GM23338 (cell line): Measurements from ENCODE around the gene RGS3. TPM values are rescaled to one million over a fixed set of nuclear protein-coding genes. Genes with fewer than 3 reads are reported as not detected.
A peak's percentile ranks its signal among the peaks of the same experiment; 100 is the strongest.

Experiments used
- ATAC-seq: fragments of 200-7000 bp; cut with Tn5 transposase; 3 replicates; pipeline ENCODE4 v1.9.1; 2020
- DNase-seq: peaks from one replicate; pipeline ENCODE4 v3.0.0-alpha.2; 2015; ENCODE audit warnings: low spot score
- H2AFZ ChIP-seq: fragments of 200-600 bp; sonication (generic); 2 replicates; pipeline ENCODE4 v1.8.0; 2016; ENCODE audit warnings: antibody characterized with exemption, mild to moderate bottlenecking, moderate library complexity
- H3F3A ChIP-seq: fragments of 200-600 bp; sonication (generic); replicated peaks from 2 replicates; pipeline ENCODE4 v1.8.0; 2017; ENCODE audit warnings: antibody characterized with exemption, mixed run types, low read depth
- H3K27ac ChIP-seq: fragments of 200-600 bp; sonication (generic); 2 replicates; pipeline ENCODE4 v1.6.1; 2016; ENCODE audit warnings: low read depth
- H3K27me3 ChIP-seq: fragments of 200-600 bp; sonication (generic); 2 replicates; pipeline ENCODE4 v1.8.0; 2016; ENCODE audit warnings: mild to moderate bottlenecking, mixed run types, moderate library complexity; ENCODE audit not compliant: insufficient read depth
- H3K36me3 ChIP-seq: fragments of 200-600 bp; sonication (generic); 2 replicates; pipeline ENCODE4 v1.8.0; 2016; ENCODE audit warnings: mild to moderate bottlenecking; ENCODE audit not compliant: insufficient read depth
- H3K4me1 ChIP-seq: fragments of 200-600 bp; sonication (generic); 2 replicates; pipeline ENCODE4 v1.8.0; 2016; ENCODE audit warnings: mild to moderate bottlenecking, moderate library complexity; ENCODE audit not compliant: insufficient read depth
- H3K4me2 ChIP-seq: fragments of 200-600 bp; sonication (generic); 2 replicates; pipeline ENCODE4 v1.7.1; 2017; ENCODE audit warnings: mixed run types
- H3K4me3 ChIP-seq: fragments of 200-600 bp; sonication (generic); 2 replicates; pipeline ENCODE4 v1.6.1; 2016; ENCODE audit warnings: mixed run types
- H3K79me2 ChIP-seq: fragments of 200-600 bp; sonication (generic); replicated peaks from 2 replicates; pipeline ENCODE4 v1.8.0; 2017; ENCODE audit warnings: mild to moderate bottlenecking; ENCODE audit not compliant: insufficient read depth
- H3K9me2 ChIP-seq: fragments of 200-600 bp; sonication (generic); 2 replicates; pipeline ENCODE4 v1.8.0; 2017; ENCODE audit not compliant: insufficient read depth
- H4K20me1 ChIP-seq: fragments of 200-600 bp; sonication (generic); replicated peaks from 2 replicates; pipeline ENCODE4 v1.8.0; 2017; ENCODE audit warnings: mild to moderate bottlenecking; ENCODE audit not compliant: insufficient read depth
- H3K27ac Mint-ChIP-seq: 2 replicates; pipeline ENCODE4 v1.8.0; 2020; ENCODE audit warnings: inconsistent platforms, mild to moderate bottlenecking, moderate library complexity, mixed read lengths
- H3K27me3 Mint-ChIP-seq: 3 replicates; pipeline ENCODE4 v1.8.0; 2022; ENCODE audit warnings: low read depth, mild to moderate bottlenecking, moderate library complexity, mixed read lengths, inconsistent platforms; ENCODE audit not compliant: insufficient read depth, poor library complexity
- H3K36me3 Mint-ChIP-seq: 3 replicates; pipeline ENCODE4 v1.8.0; 2021; ENCODE audit warnings: low read depth, mild to moderate bottlenecking, inconsistent platforms, moderate library complexity, mixed read lengths
- H3K4me1 Mint-ChIP-seq: 3 replicates; pipeline ENCODE4 v1.8.0; 2020; ENCODE audit warnings: mild to moderate bottlenecking, inconsistent platforms, mixed read lengths
- H3K4me3 Mint-ChIP-seq: 3 replicates; pipeline ENCODE4 v1.8.0; 2021; ENCODE audit warnings: moderate library complexity, mild to moderate bottlenecking, inconsistent platforms, mixed read lengths
- H3K9me3 Mint-ChIP-seq: 3 replicates; pipeline ENCODE4 v1.8.0; 2020; ENCODE audit warnings: moderate library complexity, mild to moderate bottlenecking, inconsistent platforms, mixed read lengths
- EZH2 ChIP-seq: fragments of 200-600 bp; sonication (generic); IDR thresholded peaks from one replicate; pipeline ENCODE4 v1.8.0; 2017; ENCODE audit warnings: antibody characterized with exemption, mild to moderate bottlenecking, low read depth; ENCODE audit not compliant: unreplicated experiment
- NANOG ChIP-seq: IDR thresholded peaks from 2 replicates; pipeline ENCODE4 v1.6.1; 2016; ENCODE audit warnings: antibody characterized with exemption, borderline replicate concordance
- STAT1 ChIP-seq: IDR thresholded peaks from one replicate; pipeline ENCODE4 v1.6.1; 2016; ENCODE audit warnings: antibody characterized with exemption; ENCODE audit not compliant: unreplicated experiment
- ZNF114 ChIP-seq: fragments of 250-450 bp; sonication (Bioruptor Pico); IDR thresholded peaks from 2 replicates; pipeline ENCODE4 v1.5.0; 2020; ENCODE audit warnings: mild to moderate bottlenecking, moderate library complexity
- ZNF331 ChIP-seq: fragments of 250-450 bp; sonication (Bioruptor Pico); IDR thresholded peaks from 2 replicates; pipeline ENCODE4 v1.5.0; 2020; ENCODE audit warnings: low read depth, mild to moderate bottlenecking, moderate library complexity
- polyA plus RNA-seq: library from polyadenylated mRNA; unstranded; fragments of >200 nt; fragmentation: Nextera tagmentation; extraction: Ambion mirVana; gene quantifications from 2 replicates; pipeline ENCODE4 v1.2.1, GENCODE V29; 2016
- total RNA-seq: library from RNA; depleted of rRNA; stranded (reverse); fragments of >200 nt; shearing (Covaris generic); gene quantifications from 2 replicates; pipeline ENCODE4 v1.2.3, GENCODE V29; 2014
- TF ChIP-seq, protein P1 (sequence below): fragments of 250-450 bp; sonication (Bioruptor Pico); IDR thresholded peaks from 2 replicates; pipeline ENCODE4 v1.5.0; 2020; ENCODE audit warnings: mild to moderate bottlenecking, moderate library complexity
- TF ChIP-seq, protein P2 (sequence below): IDR thresholded peaks from one replicate; pipeline ENCODE4 v1.6.1; 2018; ENCODE audit warnings: antibody characterized with exemption; ENCODE audit not compliant: unreplicated experiment

Gene RGS3
- total and polyA plus RNA-seq, 2 experiments from 2014 or later: 14.2 to 24.3 TPM

- Mint-ChIP-seq H3K27ac (peak overlapping the region; percentile 90), H3K36me3 (no peaks in the 10 kb centered on the region), H3K27me3 (peaks cover 2% of the 10 kb centered on the region), H3K4me1 (peaks cover 24% of the 10 kb centered on the region), H3K4me3 (no peak overlapping the region), H3K9me3 (no peaks in the 10 kb centered on the region)
- H2AFZ ChIP-seq: peak overlapping the region; percentile 4; the same call in 1 of the 2 replicates
- H3K4me3 ChIP-seq: no peak overlapping the region
- peak; percentile 48 for DNase-seq
- H3K4me2 ChIP-seq: no peak overlapping the region
- no peaks in the 10 kb centered on the region for H3K36me3 ChIP-seq
- H3F3A ChIP-seq: no peaks in the 10 kb centered on the region
- H3K27me3 ChIP-seq: no peaks in the 10 kb centered on the region
- peaks cover 8% of the 10 kb centered on the region for H3K4me1 ChIP-seq
- no peaks in the 10 kb centered on the region for H4K20me1 ChIP-seq
- no peaks in the 10 kb centered on the region for H3K79me2 ChIP-seq
- TF ChIP-seq EZH2 (no peak), ZNF114 (CRISPR knock-in tag) (no peak), NANOG (no peak), ZNF331 (CRISPR knock-in tag) (no peak), STAT1 (no peak)
- TF ChIP-seq, protein P1, sequence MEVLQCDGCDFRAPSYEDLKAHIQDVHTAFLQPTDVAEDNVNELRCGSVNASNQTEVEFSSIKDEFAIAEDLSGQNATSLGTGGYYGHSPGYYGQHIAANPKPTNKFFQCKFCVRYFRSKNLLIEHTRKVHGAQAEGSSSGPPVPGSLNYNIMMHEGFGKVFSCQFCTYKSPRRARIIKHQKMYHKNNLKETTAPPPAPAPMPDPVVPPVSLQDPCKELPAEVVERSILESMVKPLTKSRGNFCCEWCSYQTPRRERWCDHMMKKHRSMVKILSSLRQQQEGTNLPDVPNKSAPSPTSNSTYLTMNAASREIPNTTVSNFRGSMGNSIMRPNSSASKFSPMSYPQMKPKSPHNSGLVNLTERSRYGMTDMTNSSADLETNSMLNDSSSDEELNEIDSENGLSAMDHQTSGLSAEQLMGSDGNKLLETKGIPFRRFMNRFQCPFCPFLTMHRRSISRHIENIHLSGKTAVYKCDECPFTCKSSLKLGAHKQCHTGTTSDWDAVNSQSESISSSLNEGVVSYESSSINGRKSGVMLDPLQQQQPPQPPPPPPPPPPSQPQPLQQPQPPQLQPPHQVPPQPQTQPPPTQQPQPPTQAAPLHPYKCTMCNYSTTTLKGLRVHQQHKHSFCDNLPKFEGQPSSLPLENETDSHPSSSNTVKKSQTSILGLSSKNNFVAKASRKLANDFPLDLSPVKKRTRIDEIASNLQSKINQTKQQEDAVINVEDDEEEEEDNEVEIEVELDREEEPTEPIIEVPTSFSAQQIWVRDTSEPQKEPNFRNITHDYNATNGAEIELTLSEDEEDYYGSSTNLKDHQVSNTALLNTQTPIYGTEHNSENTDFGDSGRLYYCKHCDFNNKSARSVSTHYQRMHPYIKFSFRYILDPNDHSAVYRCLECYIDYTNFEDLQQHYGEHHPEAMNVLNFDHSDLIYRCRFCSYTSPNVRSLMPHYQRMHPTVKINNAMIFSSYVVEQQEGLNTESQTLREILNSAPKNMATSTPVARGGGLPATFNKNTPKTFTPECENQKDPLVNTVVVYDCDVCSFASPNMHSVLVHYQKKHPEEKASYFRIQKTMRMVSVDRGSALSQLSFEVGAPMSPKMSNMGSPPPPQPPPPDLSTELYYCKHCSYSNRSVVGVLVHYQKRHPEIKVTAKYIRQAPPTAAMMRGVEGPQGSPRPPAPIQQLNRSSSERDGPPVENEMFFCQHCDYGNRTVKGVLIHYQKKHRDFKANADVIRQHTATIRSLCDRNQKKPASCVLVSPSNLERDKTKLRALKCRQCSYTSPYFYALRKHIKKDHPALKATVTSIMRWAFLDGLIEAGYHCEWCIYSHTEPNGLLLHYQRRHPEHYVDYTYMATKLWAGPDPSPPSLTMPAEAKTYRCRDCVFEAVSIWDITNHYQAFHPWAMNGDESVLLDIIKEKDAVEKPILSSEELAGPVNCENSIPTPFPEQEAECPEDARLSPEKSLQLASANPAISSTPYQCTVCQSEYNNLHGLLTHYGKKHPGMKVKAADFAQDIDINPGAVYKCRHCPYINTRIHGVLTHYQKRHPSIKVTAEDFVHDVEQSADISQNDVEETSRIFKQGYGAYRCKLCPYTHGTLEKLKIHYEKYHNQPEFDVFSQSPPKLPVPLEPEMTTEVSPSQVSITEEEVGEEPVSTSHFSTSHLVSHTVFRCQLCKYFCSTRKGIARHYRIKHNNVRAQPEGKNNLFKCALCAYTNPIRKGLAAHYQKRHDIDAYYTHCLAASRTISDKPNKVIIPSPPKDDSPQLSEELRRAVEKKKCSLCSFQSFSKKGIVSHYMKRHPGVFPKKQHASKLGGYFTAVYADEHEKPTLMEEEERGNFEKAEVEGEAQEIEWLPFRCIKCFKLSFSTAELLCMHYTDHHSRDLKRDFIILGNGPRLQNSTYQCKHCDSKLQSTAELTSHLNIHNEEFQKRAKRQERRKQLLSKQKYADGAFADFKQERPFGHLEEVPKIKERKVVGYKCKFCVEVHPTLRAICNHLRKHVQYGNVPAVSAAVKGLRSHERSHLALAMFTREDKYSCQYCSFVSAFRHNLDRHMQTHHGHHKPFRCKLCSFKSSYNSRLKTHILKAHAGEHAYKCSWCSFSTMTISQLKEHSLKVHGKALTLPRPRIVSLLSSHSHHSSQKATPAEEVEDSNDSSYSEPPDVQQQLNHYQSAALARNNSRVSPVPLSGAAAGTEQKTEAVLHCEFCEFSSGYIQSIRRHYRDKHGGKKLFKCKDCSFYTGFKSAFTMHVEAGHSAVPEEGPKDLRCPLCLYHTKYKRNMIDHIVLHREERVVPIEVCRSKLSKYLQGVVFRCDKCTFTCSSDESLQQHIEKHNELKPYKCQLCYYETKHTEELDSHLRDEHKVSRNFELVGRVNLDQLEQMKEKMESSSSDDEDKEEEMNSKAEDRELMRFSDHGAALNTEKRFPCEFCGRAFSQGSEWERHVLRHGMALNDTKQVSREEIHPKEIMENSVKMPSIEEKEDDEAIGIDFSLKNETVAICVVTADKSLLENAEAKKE: no peak
- TF ChIP-seq, protein P2, sequence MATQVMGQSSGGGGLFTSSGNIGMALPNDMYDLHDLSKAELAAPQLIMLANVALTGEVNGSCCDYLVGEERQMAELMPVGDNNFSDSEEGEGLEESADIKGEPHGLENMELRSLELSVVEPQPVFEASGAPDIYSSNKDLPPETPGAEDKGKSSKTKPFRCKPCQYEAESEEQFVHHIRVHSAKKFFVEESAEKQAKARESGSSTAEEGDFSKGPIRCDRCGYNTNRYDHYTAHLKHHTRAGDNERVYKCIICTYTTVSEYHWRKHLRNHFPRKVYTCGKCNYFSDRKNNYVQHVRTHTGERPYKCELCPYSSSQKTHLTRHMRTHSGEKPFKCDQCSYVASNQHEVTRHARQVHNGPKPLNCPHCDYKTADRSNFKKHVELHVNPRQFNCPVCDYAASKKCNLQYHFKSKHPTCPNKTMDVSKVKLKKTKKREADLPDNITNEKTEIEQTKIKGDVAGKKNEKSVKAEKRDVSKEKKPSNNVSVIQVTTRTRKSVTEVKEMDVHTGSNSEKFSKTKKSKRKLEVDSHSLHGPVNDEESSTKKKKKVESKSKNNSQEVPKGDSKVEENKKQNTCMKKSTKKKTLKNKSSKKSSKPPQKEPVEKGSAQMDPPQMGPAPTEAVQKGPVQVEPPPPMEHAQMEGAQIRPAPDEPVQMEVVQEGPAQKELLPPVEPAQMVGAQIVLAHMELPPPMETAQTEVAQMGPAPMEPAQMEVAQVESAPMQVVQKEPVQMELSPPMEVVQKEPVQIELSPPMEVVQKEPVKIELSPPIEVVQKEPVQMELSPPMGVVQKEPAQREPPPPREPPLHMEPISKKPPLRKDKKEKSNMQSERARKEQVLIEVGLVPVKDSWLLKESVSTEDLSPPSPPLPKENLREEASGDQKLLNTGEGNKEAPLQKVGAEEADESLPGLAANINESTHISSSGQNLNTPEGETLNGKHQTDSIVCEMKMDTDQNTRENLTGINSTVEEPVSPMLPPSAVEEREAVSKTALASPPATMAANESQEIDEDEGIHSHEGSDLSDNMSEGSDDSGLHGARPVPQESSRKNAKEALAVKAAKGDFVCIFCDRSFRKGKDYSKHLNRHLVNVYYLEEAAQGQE: no peak
- ATAC-seq: peak; percentile 80
- no peak overlapping the region; the same call in 1 of the 2 replicates for H3K27ac ChIP-seq
- H3K9me2 ChIP-seq: no peaks in the 10 kb centered on the region
These were observed 8.4 kb upstream of the RGS3 start for GRCh38 chr9:113454914-113455761.
